BLaER1 (cell line): ENCODE data around the gene KIF26B.

Experiments used
- H3K27ac ChIP-seq: shearing (Covaris generic); formaldehyde crosslinking; 2 replicates; pipeline ENCODE4 v1.8.1; 2022
- H3K27me3 ChIP-seq: shearing (Covaris generic); formaldehyde crosslinking; 2 replicates; pipeline ENCODE4 v1.8.1; 2022
- H3K36me3 ChIP-seq: shearing (Covaris generic); formaldehyde crosslinking; 2 replicates; pipeline ENCODE4 v1.8.1; 2022
- H3K4me1 ChIP-seq: shearing (Covaris generic); formaldehyde crosslinking; 2 replicates; pipeline ENCODE4 v1.8.1; 2022
- H3K4me2 ChIP-seq: shearing (Covaris generic); formaldehyde crosslinking; 2 replicates; pipeline ENCODE4 v1.8.1; 2022
- H3K4me3 ChIP-seq: shearing (Covaris generic); formaldehyde crosslinking; 2 replicates; pipeline ENCODE4 v1.8.1; 2022
- H3K9ac ChIP-seq: shearing (Covaris generic); formaldehyde crosslinking; 2 replicates; pipeline ENCODE4 v1.8.1; 2022
- H3K9me3 ChIP-seq: shearing (Covaris generic); formaldehyde crosslinking; 2 replicates; pipeline ENCODE4 v1.8.1; 2022
- H4K20me1 ChIP-seq: shearing (Covaris generic); formaldehyde crosslinking; 2 replicates; pipeline ENCODE4 v1.8.1; 2022
- Cebpa-rat ChIP-seq: shearing (Covaris generic); IDR thresholded peaks from 2 replicates; pipeline ENCODE4 v1.8.1; 2022

The KIF26B gene

DNA sequence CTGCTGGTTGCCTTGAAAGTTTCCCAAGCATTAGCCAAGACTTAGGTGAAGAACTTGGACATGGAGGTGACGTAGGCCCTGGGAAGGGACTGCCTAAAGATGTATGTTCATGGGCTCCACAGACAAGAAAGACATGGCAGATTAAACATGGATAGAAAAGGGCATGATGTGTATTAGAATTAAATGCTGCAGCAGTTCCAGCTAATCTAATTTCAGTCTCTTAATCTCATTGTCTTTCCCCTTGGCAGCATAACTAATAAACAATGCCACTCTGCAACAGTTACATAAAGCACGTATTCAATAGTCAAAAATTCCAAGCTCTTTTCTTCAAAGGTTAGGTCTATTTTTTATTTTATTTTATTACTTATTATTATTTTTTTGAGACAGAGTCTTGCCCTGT lies 251.6 kb downstream of the KIF26B start:
- H3K27me3 ChIP-seq: no peaks in the 10 kb centered on the region
- H3K9ac ChIP-seq: no peak overlapping the region
- H3K4me2 ChIP-seq: no peak overlapping the region
- no peaks in the 10 kb centered on the region for H3K9me3 ChIP-seq
- H3K36me3 ChIP-seq: no peaks in the 10 kb centered on the region
- no peaks in the 10 kb centered on the region for H4K20me1 ChIP-seq
- no peak overlapping the region for H3K27ac ChIP-seq
- H3K4me1 ChIP-seq: no peaks in the 10 kb centered on the region
- no peak overlapping the region for H3K4me3 ChIP-seq
- no peak for TF ChIP-seq Cebpa-rat

DNA sequence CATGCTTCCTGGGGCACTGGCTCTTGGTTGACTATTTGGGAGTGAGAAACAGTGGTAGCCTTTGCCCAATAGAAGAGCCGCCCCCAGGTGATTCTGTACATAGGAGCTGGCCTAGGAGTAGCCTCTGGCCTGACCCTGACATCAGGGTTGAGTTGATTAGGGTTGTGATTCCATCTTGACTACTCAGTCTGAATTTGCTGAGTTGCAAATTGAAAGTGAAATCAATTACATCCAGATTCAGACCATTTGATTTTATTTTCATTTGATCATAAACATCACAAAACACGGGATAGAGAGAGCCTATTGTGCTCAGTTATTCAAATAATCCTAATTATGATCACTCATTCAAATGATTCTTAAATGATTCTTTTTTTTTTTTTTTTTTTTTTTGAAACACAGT lies 253.2 kb downstream of the KIF26B start:
- Histone ChIP-seq H3K36me3 (no peaks in the 10 kb centered on the region), H3K9ac (no peak overlapping the region), H4K20me1 (no peaks in the 10 kb centered on the region), H3K9me3 (no peaks in the 10 kb centered on the region), H3K4me2 (no peak overlapping the region), H3K27me3 (no peaks in the 10 kb centered on the region), H3K4me3 (no peak overlapping the region), H3K27ac (no peak overlapping the region), H3K4me1 (no peaks in the 10 kb centered on the region)
- TF ChIP-seq Cebpa-rat: no peak

DNA sequence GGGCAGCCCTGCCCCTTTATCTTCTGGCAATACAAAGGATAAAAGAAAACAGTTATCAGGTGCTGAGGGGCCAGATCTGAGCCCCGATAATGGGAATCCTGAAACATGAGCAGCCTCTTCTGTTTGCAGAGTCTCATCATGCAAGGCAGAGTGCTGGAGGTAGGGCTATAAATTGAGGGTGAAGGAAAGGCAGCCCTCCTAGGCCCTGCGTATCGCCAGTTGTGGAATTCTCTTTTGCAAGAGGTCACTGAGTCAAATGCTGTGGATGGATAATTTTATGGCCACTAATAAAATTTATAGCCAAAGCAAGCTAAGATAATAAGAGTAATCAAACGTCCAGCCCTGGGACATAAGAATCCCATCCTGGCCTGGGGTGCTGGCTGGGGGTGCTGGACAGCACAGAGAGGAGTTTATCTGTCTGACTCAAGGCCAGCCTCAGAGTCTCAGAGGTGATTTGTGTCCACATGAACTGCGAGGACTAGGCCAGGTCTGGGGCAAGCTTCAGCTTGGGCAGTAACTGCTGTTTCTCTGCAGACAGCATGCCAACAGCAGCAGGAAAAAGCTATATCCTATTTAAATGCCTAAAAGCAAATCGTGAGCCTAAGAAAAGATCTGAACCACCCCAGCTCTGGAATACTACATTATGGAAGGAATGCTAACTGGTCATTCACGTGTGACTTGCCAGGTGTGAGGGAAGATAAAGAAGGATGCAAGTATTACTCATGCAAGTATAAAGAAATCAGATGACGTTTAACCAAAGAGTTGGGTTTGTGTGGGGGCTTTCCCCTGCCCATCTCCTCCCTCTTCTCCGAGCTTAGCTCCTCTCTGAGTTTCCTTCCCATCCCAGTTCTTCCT lies 254.8 kb downstream of the KIF26B start:
- H3K4me2 ChIP-seq: no peak overlapping the region
- no peak for TF ChIP-seq Cebpa-rat

DNA sequence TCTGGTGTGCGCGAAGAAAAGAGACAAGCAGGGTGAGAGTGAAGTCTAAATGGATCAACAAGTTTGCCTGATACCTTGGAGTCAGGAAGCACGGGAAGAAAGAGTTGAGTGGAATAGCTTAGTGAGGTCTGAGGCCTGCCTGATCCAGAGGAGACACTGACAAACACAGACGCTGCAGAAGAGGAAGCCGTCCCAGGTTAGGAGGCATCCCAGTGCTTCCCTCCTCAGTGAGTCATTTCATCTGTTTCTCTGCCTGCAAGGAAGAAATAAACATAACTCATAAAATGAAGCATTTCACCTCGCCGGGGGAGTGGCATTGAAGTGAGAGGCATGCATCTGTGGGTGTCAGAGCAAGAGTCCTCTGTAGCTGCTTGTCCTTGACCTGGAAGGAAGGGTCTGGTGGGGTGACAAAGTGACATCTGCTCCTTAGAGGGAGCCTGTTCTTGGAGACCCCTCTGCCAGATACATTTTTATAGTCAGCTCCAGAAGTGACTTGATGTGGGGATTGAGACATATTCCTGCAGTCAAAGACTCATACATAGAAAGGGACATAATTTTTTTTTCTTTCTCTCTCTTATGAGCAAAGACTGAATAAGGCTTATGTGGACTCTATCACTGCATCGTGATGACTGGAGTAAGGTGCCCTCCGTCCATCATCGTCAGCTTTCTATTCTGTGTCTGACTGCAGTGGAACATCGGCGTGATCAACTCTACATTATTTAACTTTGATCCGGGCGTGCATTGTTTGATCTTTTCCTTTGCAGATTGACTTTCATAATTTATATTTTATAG lies 256.7 kb downstream of the KIF26B start:
- H3K4me2 ChIP-seq: no peak overlapping the region
- no peaks in the 10 kb centered on the region for H3K4me1 ChIP-seq
- H3K27ac ChIP-seq: no peak overlapping the region
- no peak overlapping the region for H3K4me3 ChIP-seq
- no peak for TF ChIP-seq Cebpa-rat
- H4K20me1 ChIP-seq: no peaks in the 10 kb centered on the region
- no peaks in the 10 kb centered on the region for H3K27me3 ChIP-seq
- H3K9ac ChIP-seq: no peak overlapping the region
- no peaks in the 10 kb centered on the region for H3K36me3 ChIP-seq
- H3K9me3 ChIP-seq: no peaks in the 10 kb centered on the region

More for the DNA sequence above, 254.8 kb downstream of the KIF26B start:
- no peak overlapping the region for H3K9ac ChIP-seq
- no peaks in the 10 kb centered on the region for H3K9me3 ChIP-seq
- H3K27ac ChIP-seq: no peak overlapping the region
- no peak overlapping the region for H3K4me3 ChIP-seq
- no peaks in the 10 kb centered on the region for H3K36me3 ChIP-seq
- no peaks in the 10 kb centered on the region for H3K27me3 ChIP-seq
- no peaks in the 10 kb centered on the region for H4K20me1 ChIP-seq
- no peaks in the 10 kb centered on the region for H3K4me1 ChIP-seq

DNA sequence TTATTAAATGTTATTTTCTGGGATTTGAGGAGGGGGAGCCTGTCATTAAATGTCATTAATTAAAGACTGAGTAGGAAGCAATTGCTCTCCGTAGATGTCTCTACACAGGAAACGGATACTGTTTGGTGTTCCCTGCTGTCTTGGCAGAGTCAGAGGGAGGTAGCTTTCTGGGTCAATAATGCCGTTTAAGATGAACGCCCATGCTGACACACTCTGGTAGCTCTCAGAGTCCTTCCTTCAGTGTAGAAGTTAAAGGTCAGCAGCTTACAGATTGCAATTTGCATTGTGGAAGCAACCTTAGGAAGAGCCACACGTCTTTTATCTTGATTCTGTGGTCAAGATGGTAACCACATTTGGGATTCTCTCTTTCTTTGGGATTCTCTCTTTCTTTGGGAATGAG lies 257.5 kb downstream of the KIF26B start:
- Histone ChIP-seq H3K4me2 (no peak overlapping the region), H3K27ac (no peak overlapping the region), H3K9me3 (no peaks in the 10 kb centered on the region), H3K36me3 (no peaks in the 10 kb centered on the region), H3K4me3 (no peak overlapping the region), H3K9ac (no peak overlapping the region), H4K20me1 (no peaks in the 10 kb centered on the region), H3K27me3 (no peaks in the 10 kb centered on the region), H3K4me1 (no peaks in the 10 kb centered on the region)
- no peak for TF ChIP-seq Cebpa-rat

DNA sequence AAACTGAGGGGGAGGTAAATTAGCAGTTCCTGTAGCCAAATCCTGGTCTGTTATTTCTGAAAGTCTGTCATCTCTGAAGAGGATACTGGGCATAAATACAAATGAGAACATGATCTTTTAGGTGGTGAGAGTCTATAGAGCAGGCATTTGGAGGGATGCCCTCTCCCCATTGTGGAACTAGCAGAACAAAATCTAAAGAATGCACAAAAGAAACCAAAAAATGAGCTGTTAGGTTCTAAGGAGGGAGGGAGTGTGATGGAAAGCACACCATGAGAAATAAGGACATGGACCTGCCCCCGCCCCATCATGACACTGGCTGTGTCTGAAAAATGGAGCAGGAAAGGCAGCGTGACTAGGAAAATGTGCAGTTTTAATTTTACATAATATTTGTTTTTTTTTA lies 262.0 kb downstream of the KIF26B start:
- Histone ChIP-seq H3K27me3 (no peaks in the 10 kb centered on the region), H4K20me1 (no peaks in the 10 kb centered on the region), H3K36me3 (no peaks in the 10 kb centered on the region), H3K27ac (no peak overlapping the region), H3K4me1 (no peaks in the 10 kb centered on the region), H3K4me3 (no peak overlapping the region), H3K4me2 (no peak overlapping the region), H3K9ac (no peak overlapping the region), H3K9me3 (no peaks in the 10 kb centered on the region)
- TF ChIP-seq Cebpa-rat: no peak

DNA sequence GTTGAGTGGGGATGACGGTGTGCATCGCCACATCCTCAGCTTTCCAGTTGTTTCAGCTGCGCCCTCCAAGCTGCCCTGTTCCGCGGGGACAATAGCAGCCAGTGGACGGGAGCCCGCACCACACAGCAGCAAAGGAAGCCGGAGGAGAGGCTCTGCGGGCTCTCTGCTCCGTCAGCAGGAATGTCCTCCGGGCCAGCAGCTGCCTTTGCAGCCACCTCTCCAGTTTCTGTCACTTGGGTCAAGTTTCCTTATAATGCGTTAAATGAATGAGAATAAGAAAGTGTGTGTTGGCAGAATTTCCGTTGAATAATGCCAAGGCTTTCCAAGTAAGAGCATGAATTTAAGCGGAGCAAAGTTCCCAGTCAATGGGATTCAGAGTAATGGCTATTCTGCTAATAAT lies 263.3 kb downstream of the KIF26B start:
- Histone ChIP-seq H3K36me3 (no peaks in the 10 kb centered on the region), H3K4me2 (no peak overlapping the region), H3K4me3 (no peak overlapping the region), H3K9me3 (no peaks in the 10 kb centered on the region), H3K27ac (no peak overlapping the region), H3K27me3 (no peaks in the 10 kb centered on the region), H3K9ac (no peak overlapping the region), H4K20me1 (no peaks in the 10 kb centered on the region), H3K4me1 (no peaks in the 10 kb centered on the region)
- TF ChIP-seq Cebpa-rat: no peak

DNA sequence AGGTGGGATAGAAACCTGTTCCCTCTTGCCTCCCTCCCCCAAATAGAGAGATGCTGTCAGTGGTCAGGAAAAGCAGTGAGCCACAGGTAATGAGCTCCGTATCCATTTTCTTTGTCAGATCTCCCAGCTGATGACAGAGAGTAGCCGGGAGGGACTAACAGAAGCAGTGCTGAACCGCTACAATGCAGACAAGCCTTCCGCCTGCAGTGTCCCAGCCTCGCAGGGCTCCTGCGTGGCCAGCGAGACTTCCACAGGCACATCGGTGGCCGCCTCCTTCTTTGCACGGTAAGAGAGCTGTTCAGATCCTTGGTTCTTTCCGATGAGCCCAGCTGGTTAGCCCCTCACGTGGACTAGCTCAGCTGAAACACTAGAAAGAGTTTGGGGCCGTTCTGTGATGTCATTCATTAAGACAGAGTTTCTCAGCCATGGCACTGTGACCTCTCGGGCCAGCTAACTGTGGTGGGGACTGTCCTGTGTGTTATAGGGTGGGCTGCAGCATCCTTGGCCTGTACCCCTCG lies 264.7 kb downstream of the KIF26B start:
- no peaks in the 10 kb centered on the region for H4K20me1 ChIP-seq
- no peak overlapping the region for H3K27ac ChIP-seq
- H3K36me3 ChIP-seq: no peaks in the 10 kb centered on the region
- no peak overlapping the region for H3K4me3 ChIP-seq
- no peaks in the 10 kb centered on the region for H3K27me3 ChIP-seq
- no peaks in the 10 kb centered on the region for H3K9me3 ChIP-seq
- TF ChIP-seq Cebpa-rat: no peak
- no peak overlapping the region for H3K4me2 ChIP-seq
- no peak overlapping the region for H3K9ac ChIP-seq
- H3K4me1 ChIP-seq: no peaks in the 10 kb centered on the region

DNA sequence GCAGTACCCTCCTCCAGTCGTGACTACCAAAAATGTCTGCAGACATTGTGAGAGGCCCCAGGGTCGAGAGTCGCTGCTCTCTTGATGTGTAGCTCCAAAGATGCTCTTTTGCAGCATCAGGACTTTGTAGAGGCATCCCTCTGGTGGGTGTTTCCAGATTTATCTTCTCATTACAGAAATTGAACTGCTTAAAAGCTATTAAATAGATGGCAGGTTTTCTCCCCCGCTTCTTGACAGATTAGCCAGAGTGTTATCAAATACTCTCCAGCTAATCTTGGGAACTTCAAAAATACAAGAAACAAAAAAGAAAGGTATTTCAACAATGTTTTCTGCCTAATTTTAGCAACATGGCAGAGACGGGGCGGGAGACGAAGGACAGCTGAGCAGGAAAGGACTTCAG lies 265.2 kb downstream of the KIF26B start:
- Histone ChIP-seq H3K36me3 (no peaks in the 10 kb centered on the region), H3K9me3 (no peaks in the 10 kb centered on the region), H3K4me2 (no peak overlapping the region), H3K4me3 (no peak overlapping the region), H4K20me1 (no peaks in the 10 kb centered on the region), H3K4me1 (no peaks in the 10 kb centered on the region), H3K9ac (no peak overlapping the region), H3K27me3 (no peaks in the 10 kb centered on the region), H3K27ac (no peak overlapping the region)
- no peak for TF ChIP-seq Cebpa-rat

DNA sequence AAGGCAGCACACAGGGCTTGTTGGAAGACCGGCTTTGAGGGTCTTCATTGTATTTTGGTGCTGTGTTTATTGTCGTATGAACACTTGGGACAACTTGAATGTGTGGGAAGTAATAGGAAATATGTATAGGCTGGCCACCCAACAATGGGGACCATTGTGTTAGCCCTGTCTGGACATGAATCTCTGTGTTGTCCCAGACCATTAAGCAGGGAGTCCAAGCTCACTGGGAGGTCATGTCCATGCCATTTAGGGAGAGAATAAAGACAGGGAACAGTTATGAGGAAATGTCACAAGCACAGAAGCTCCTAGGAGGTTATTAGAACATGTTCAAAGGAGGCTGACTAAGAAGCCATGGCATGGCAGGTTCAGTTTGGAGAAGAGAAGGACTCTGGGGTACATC lies 266.1 kb downstream of the KIF26B start:
- H3K4me1 ChIP-seq: no peaks in the 10 kb centered on the region
- H3K9ac ChIP-seq: no peak overlapping the region
- H3K27me3 ChIP-seq: no peaks in the 10 kb centered on the region
- no peak for TF ChIP-seq Cebpa-rat
- no peaks in the 10 kb centered on the region for H3K36me3 ChIP-seq
- no peaks in the 10 kb centered on the region for H4K20me1 ChIP-seq
- no peak overlapping the region for H3K27ac ChIP-seq
- no peak overlapping the region for H3K4me3 ChIP-seq
- no peaks in the 10 kb centered on the region for H3K9me3 ChIP-seq
- H3K4me2 ChIP-seq: no peak overlapping the region
